LoVo (cell line): ENCODE results near the gene TMED8.
"Not testable (repeated sequence)": the region's sequence is repeated elsewhere in the genome, so short reads cannot be mapped to it uniquely, and the experiment has no call there.

Source experiments
- DNase-seq: peaks from one replicate; pipeline ENCODE4 v3.0.0-alpha.2; 2016; ENCODE audit warnings: low spot score

Gene TMED8

GRCh38 chr14:77359626-77360025 lies 17.3 kb downstream of the TMED8 start:
- DNase-seq: no peak

- DNase-seq: no peak
These were observed 20.0 kb downstream of the TMED8 start for GRCh38 chr14:77356899-77357298.

- DNase-seq: no peak
These were observed 21.1 kb downstream of the TMED8 start for GRCh38 chr14:77355811-77356210.

GRCh38 chr14:77353469-77354141 lies 23.3 kb downstream of the TMED8 start:
- no peak for DNase-seq

- no peak for DNase-seq
These were observed 29.1 kb downstream of the TMED8 start for GRCh38 chr14:77347751-77348150.

GRCh38 chr14:77346495-77346894 lies 30.4 kb downstream of the TMED8 start:
- DNase-seq: no peak

GRCh38 chr14:77344377-77344996 lies 32.4 kb downstream of the TMED8 start:
- DNase-seq: no peak

GRCh38 chr14:77343662-77344061 lies 33.2 kb downstream of the TMED8 start:
- DNase-seq: no peak

- DNase-seq: no peak
These were observed 34.0 kb downstream of the TMED8 start for GRCh38 chr14:77342726-77343397.

- DNase-seq: no peak
These were observed 36.5 kb downstream of the TMED8 start for GRCh38 chr14:77340389-77340788.

- DNase-seq: no peak
These were observed 37.5 kb downstream of the TMED8 start for GRCh38 chr14:77339407-77339806.

- no peak for DNase-seq
These were observed 38.6 kb downstream of the TMED8 start for GRCh38 chr14:77338302-77338701.

- DNase-seq: no peak
These were observed 39.0 kb downstream of the TMED8 start for GRCh38 chr14:77337880-77338279.

- not testable (repeated sequence) for DNase-seq
These were observed 39.6 kb downstream of the TMED8 start for GRCh38 chr14:77337255-77337654.

GRCh38 chr14:77335576-77335975 lies 41.3 kb downstream of the TMED8 start:
- DNase-seq: no peak

GRCh38 chr14:77329872-77330271 lies 47.0 kb downstream of the TMED8 start:
- DNase-seq: no peak

- DNase-seq: no peak
These were observed 49.8 kb downstream of the TMED8 start for GRCh38 chr14:77327111-77327510.

- DNase-seq: no peak
These were observed 51.2 kb downstream of the TMED8 start for GRCh38 chr14:77325746-77326094.

- no peak for DNase-seq
These were observed 51.8 kb downstream of the TMED8 start for GRCh38 chr14:77324816-77325745.

- DNase-seq: no peak
These were observed 52.6 kb downstream of the TMED8 start for GRCh38 chr14:77324289-77324688.

GRCh38 chr14:77323571-77323970 lies 53.3 kb downstream of the TMED8 start:
- no peak for DNase-seq

- no peak for DNase-seq
These were observed 53.9 kb downstream of the TMED8 start for GRCh38 chr14:77322951-77323350.
